GM12878 (cell line): ENCODE data around the gene CFAP92. TPM values are rescaled to one million over a fixed set of nuclear protein-coding genes. Genes with fewer than 3 reads are reported as not detected.

Experiments
- ATAC-seq: fragments of 200-7000 bp; cut with Tn5 transposase; 3 replicates; pipeline ENCODE4 v1.9.1; 2020; ENCODE audit warnings: mild to moderate bottlenecking, moderate library complexity
- BruUV-seq: library from RNA; stranded (reverse); fragments of 400-500 nt; replicated peaks from 2 replicates; lab custom pipeline; 2021; lab: Mats Ljungman, UMichigan
- CTCF ChIA-PET: fragments of 300-600 bp; sonication (Branson Sonifier 250); formaldehyde crosslinking; extraction: SDS; loops from one replicate; lab custom pipeline; 2021; ENCODE audit warnings: inconsistent platforms; lab: Yijun Ruan, JAX
- POLR2A ChIA-PET: fragments of 350-600 bp; formaldehyde crosslinking; extraction: SDS; loops from one replicate; lab custom pipeline; 2021; ENCODE audit warnings: inconsistent platforms; lab: Charles Lee
- RAD21 ChIA-PET: fragments of 300-600 bp; sonication (Branson Sonifier 250); formaldehyde crosslinking; loops from one replicate; lab custom pipeline; 2023; ENCODE audit warnings: antibody characterized with exemption; ENCODE audit not compliant: unreplicated experiment; lab: Charles Lee
- SMC1A ChIA-PET: fragments of 300-600 bp; sonication (Branson Sonifier 250); formaldehyde crosslinking; loops from one replicate; lab custom pipeline; 2023; ENCODE audit not compliant: unreplicated experiment, uncharacterized antibody; lab: Charles Lee
- DNase-seq: peaks from one replicate; pipeline ENCODE4 v3.0.0-alpha.2; 2011; ENCODE audit warnings: low read depth, low spot score
- FAIRE-seq: peaks from 3 replicates; lab custom pipeline; 2011; peaks lifted over from hg19 to GRCh38; lab: Jason Lieb, UNC
- H2AFZ ChIP-seq: 2 replicates; pipeline ENCODE4 v1.6.0; 2011; ENCODE audit warnings: low read depth, low read length, control low read depth; ENCODE audit not compliant: control insufficient read depth
- H3K27ac ChIP-seq: 2 replicates; pipeline ENCODE4 v1.5.1; 2011; ENCODE audit warnings: control low read depth; ENCODE audit not compliant: control insufficient read depth, insufficient read depth
- H3K27me3 ChIP-seq, 2 experiments: replicated peaks in 1 of 2; 2 replicates each; pipeline versions ENCODE4 v1.6.0 to v1.6.1; 2011; ENCODE audit warnings: low read length in 1 of 2; ENCODE audit not compliant: control insufficient read depth in 2 of 2, insufficient read depth in 2 of 2
- H3K36me3 ChIP-seq, 2 experiments: 2 replicates each; pipeline ENCODE4 v1.5.1; 2011; ENCODE audit warnings: low read length in 1 of 2; ENCODE audit not compliant: control insufficient read depth in 2 of 2, insufficient read depth in 2 of 2
- H3K4me1 ChIP-seq: 2 replicates; pipeline ENCODE4 v1.6.1; 2011; ENCODE audit warnings: mild to moderate bottlenecking, low read length, moderate library complexity, mixed read lengths; ENCODE audit not compliant: control insufficient read depth, insufficient read depth
- H3K4me2 ChIP-seq: 2 replicates; pipeline ENCODE4 v1.6.0; 2011; ENCODE audit warnings: control low read depth; ENCODE audit not compliant: control insufficient read depth, insufficient read depth
- H3K4me3 ChIP-seq: fragments of 200-600 bp; sonication (generic); 2 replicates; pipeline ENCODE4 v1.5.1; 2016
- H3K79me2 ChIP-seq: 2 replicates; pipeline ENCODE4 v1.6.0; 2011; ENCODE audit warnings: low read length; ENCODE audit not compliant: control insufficient read depth, insufficient read depth
- H3K9ac ChIP-seq: 2 replicates; pipeline ENCODE4 v1.8.0; 2011; ENCODE audit warnings: low read length, control low read depth, mixed read lengths; ENCODE audit not compliant: control insufficient read depth, insufficient read depth
- H3K9me3 ChIP-seq: replicated peaks from 3 replicates; pipeline ENCODE4 v1.5.1; 2011; ENCODE audit warnings: mild to moderate bottlenecking, low read length; ENCODE audit not compliant: control insufficient read depth, insufficient read depth
- H4K20me1 ChIP-seq: 2 replicates; pipeline ENCODE4 v1.6.0; 2011; ENCODE audit not compliant: control insufficient read depth, insufficient read depth
- CREB1 ChIP-seq: IDR thresholded peaks from 2 replicates; pipeline ENCODE4 v1.6.1; 2012; ENCODE audit warnings: low read depth, mild to moderate bottlenecking, inconsistent platforms
- ESRRA ChIP-seq: IDR thresholded peaks from 2 replicates; pipeline ENCODE4 v1.6.1; 2012; ENCODE audit warnings: mild to moderate bottlenecking, low read length, improper control_type of control experiment
- MEF2B ChIP-seq: fragments of 450-650 bp; IDR thresholded peaks from 2 replicates; pipeline ENCODE4 v1.6.1; 2018; ENCODE audit warnings: mild to moderate bottlenecking, moderate library complexity; ENCODE audit not compliant: partially characterized antibody, poor library complexity, severe bottlenecking
- TAF1 ChIP-seq: IDR thresholded peaks from 2 replicates; pipeline ENCODE4 v1.6.1; 2011; ENCODE audit warnings: mild to moderate bottlenecking, low read depth, low read length, borderline replicate concordance
- TCF12 ChIP-seq: IDR thresholded peaks from 2 replicates; pipeline ENCODE4 v1.6.1; 2011; ENCODE audit warnings: low read depth, mild to moderate bottlenecking, low read length
- TCF3 ChIP-seq: IDR thresholded peaks from 2 replicates; pipeline ENCODE4 v1.6.1; 2012; ENCODE audit warnings: low read depth, mild to moderate bottlenecking, low read length, borderline replicate concordance; ENCODE audit not compliant: insufficient read depth
- ZNF622 ChIP-seq: fragments of 450-650 bp; IDR thresholded peaks from 2 replicates; pipeline ENCODE4 v1.6.1; 2017; ENCODE audit warnings: mild to moderate bottlenecking, inconsistent platforms
- WGBS: methylation state at CpG from one replicate; pipeline ENCODE4 v1.1.6; 2016; ENCODE audit warnings: low lambda C conversion rate; ENCODE audit not compliant: insufficient replicate concordance, insufficient coverage; ENCODE audit errors: missing lambda C conversion rate; 5-methylcytosine and 5-hydroxymethylcytosine counted together
- in situ Hi-C: fragments of 300-500 bp; cut with MboI; formaldehyde crosslinking; loops from 9 replicates; pipeline ENCODE4 v1.14.3; 2018; ENCODE audit warnings: mixed read lengths
- intact Hi-C: fragments of 100-400 bp; cut with micrococcal nuclease; formaldehyde crosslinking; loops from one replicate; pipeline ENCODE4 v1.14.2; 2022; ENCODE audit not compliant: unreplicated experiment
- polyA plus RNA-seq, 11 experiments: library from polyadenylated mRNA; depleted of rRNA in 4 of 11; unstranded in 6 of 11; stranded (reverse) in 5 of 11; fragments of >200 nt; fragmentation: Nextera tagmentation in 4 of 11; fragmentation: Illumina TruSeq in 1 of 11; extraction: Ambion mirVana in 4 of 11; extraction: Trizol in 1 of 11; gene quantifications; 1 replicate in 1 of 11; 2 replicates in 10 of 11; pipeline versions ENCODE4 v1.2.1 to v1.2.3, GENCODE V29; 2011 to 2016; ENCODE audit warnings: inconsistent platforms in 2 of 11, missing spikeins in 2 of 11, low read depth in 1 of 11
- total RNA-seq, 4 experiments: library from RNA; depleted of rRNA in 3 of 4; stranded (reverse); fragments of >200 nt in 3 of 4; fragmentation: Illumina TruSeq in 1 of 4; extraction: Trizol in 1 of 4; gene quantifications; 2 replicates each; pipeline versions ENCODE4 v1.2.1 to v1.2.3, GENCODE V29; 2013 to 2021
- TF ChIP-seq, protein P1 (sequence below): IDR thresholded peaks from 2 replicates; pipeline ENCODE4 v1.6.1; 2012; ENCODE audit warnings: low read depth, low read length, improper control_type of control experiment
- TF ChIP-seq, protein P2 (sequence below): IDR thresholded peaks from 2 replicates; pipeline ENCODE4 v1.6.1; 2011; ENCODE audit warnings: borderline replicate concordance, low read depth, mild to moderate bottlenecking, moderate library complexity, low read length; ENCODE audit not compliant: insufficient read depth, poor library complexity, severe bottlenecking

The CFAP92 gene
- total and polyA plus RNA-seq, 10 of the 15 experiments (the other 5 are each of a cell fraction or from before 2014, with no cell fraction given): 0.05 to 0.52 (median 0.14) TPM; not detected in 7

DNA sequence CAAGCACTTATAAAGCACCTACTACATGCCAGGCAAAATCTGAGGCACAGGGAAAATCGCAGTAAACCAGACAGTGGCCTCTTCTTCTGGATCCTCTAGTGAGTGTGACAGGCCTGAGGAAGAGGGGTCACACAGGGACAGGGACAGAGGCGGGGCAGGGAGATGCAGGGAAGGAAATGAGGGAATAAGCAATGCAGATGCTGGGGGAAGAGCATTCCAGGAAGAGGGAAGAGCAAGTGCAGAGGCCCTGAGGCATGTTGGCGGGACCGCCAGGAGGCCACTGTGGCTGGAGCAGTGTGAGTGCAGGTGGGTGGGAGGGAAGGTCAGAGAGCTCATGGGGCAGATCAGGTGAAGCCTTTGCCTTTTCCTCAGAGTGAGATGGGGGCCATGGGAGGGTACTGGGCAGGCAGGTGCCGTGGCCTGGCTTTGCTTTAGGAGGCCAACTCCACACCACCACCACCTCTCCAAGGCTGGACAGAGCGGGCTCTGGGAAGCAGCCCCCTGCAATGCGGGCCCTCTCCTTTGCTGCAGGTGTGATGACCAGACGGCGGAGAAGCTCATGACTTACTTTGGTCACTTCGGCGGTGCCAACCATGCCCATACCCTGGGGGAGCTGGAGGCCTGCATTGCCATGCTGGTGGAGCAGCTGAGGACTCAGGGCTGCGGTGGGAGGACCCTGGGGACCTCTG lies 39.9 kb upstream of the CFAP92 start:
- ChIA-PET RAD21 (no interaction called here), CTCF (interaction anchor here (1.2 kb wide), 1 partner anchor 20 kb away, joined by 3 read pairs; no protein-coding TSS in a partner anchor), POLR2A (no interaction called here), SMC1A (no interaction called here)
- ATAC-seq (no peak), FAIRE-seq (no peak), DNase-seq (no peak)
- Histone ChIP-seq H3K79me2 (no peaks in the 10 kb centered on the region), H3K4me3 (no peak overlapping the region), H2AFZ (no peak overlapping the region), H4K20me1 (no peaks in the 10 kb centered on the region), H3K36me3 (no peaks in the 10 kb centered on the region), H3K9ac (no peak overlapping the region), H3K27ac (no peak overlapping the region), H3K9me3 (no peaks in the 10 kb centered on the region; the same call in 2 of the 3 replicates), H3K4me1 (no peaks in the 10 kb centered on the region), H3K4me2 (no peak overlapping the region), H3K27me3 (no peaks in the 10 kb centered on the region; a peak in 2 of 4 replicates)
- WGBS: 51% methylated on average over 12 of the region's 12 CpGs
- intact Hi-C loops (no loop called here), in situ Hi-C loops (no loop called here)
- no TSS peak for BruUV-seq
- no peak for TF ChIP-seq TCF3
- TF ChIP-seq MEF2B: no peak
- TF ChIP-seq, protein P1, sequence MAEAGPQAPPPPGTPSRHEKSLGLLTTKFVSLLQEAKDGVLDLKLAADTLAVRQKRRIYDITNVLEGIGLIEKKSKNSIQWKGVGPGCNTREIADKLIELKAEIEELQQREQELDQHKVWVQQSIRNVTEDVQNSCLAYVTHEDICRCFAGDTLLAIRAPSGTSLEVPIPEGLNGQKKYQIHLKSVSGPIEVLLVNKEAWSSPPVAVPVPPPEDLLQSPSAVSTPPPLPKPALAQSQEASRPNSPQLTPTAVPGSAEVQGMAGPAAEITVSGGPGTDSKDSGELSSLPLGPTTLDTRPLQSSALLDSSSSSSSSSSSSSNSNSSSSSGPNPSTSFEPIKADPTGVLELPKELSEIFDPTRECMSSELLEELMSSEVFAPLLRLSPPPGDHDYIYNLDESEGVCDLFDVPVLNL: no peak
- TF ChIP-seq, protein P2, sequence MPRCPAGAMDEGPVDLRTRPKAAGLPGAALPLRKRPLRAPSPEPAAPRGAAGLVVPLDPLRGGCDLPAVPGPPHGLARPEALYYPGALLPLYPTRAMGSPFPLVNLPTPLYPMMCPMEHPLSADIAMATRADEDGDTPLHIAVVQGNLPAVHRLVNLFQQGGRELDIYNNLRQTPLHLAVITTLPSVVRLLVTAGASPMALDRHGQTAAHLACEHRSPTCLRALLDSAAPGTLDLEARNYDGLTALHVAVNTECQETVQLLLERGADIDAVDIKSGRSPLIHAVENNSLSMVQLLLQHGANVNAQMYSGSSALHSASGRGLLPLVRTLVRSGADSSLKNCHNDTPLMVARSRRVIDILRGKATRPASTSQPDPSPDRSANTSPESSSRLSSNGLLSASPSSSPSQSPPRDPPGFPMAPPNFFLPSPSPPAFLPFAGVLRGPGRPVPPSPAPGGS: no peak
- no peak for TF ChIP-seq TCF12
- TF ChIP-seq ESRRA: no peak
- TF ChIP-seq ZNF622: no peak
- no peak for TF ChIP-seq CREB1
- no peak for TF ChIP-seq TAF1
